ENCODE measurements around the gene CDC26. TPM values are rescaled to one million over a fixed set of nuclear protein-coding genes. Genes with fewer than 3 reads are reported as not detected.

Gene CDC26
- total RNA-seq, 1 experiment from 2014 or later = 36.9 TPM

DNA sequence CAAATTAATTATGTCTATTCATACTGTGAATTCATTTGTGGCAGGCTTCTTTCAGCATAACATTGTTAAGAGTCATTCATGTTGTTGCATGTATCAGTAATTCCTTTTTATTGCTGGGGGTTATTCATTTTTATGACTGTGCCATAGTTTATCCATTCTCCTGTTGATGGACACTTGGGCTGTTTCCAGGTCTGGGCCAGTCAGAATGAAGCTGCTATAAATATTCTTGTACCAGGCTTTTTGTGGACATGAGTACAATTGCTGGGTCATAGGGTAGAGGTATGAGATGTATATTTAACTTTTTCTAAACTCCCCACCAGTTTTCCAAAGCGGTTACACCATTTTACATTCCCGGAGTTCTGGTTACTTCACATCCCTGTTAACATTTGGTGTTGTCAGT, 13.7 kb upstream of the CDC26 start:
- Mint-ChIP-seq H3K4me3 (no peak overlapping the region), H3K9me3 (no peaks in the 10 kb centered on the region), H3K27ac (no peak overlapping the region), H3K36me3 (peaks cover 80% of the 10 kb centered on the region), H3K4me1 (no peaks in the 10 kb centered on the region), H3K27me3 (ENCODE audit: low read depth) (no peaks in the 10 kb centered on the region)
- ChIA-PET CTCF (no interaction called here), POLR2A (no interaction called here)
- DNase-seq (ENCODE audit: low spot score) (no peak), ATAC-seq (no peak)
- no peak for TF ChIP-seq ZNF396 (CRISPR knock-in tag; IDR thresholded peaks at IDR 0.05; ENCODE audit: borderline replicate concordance)
- no peak for TF ChIP-seq MYBL2 (CRISPR knock-in tag; IDR thresholded peaks at IDR 0.05)
- no peak for TF ChIP-seq GABPB1 (CRISPR knock-in tag; IDR thresholded peaks at IDR 0.05)
- TF ChIP-seq, protein P1, sequence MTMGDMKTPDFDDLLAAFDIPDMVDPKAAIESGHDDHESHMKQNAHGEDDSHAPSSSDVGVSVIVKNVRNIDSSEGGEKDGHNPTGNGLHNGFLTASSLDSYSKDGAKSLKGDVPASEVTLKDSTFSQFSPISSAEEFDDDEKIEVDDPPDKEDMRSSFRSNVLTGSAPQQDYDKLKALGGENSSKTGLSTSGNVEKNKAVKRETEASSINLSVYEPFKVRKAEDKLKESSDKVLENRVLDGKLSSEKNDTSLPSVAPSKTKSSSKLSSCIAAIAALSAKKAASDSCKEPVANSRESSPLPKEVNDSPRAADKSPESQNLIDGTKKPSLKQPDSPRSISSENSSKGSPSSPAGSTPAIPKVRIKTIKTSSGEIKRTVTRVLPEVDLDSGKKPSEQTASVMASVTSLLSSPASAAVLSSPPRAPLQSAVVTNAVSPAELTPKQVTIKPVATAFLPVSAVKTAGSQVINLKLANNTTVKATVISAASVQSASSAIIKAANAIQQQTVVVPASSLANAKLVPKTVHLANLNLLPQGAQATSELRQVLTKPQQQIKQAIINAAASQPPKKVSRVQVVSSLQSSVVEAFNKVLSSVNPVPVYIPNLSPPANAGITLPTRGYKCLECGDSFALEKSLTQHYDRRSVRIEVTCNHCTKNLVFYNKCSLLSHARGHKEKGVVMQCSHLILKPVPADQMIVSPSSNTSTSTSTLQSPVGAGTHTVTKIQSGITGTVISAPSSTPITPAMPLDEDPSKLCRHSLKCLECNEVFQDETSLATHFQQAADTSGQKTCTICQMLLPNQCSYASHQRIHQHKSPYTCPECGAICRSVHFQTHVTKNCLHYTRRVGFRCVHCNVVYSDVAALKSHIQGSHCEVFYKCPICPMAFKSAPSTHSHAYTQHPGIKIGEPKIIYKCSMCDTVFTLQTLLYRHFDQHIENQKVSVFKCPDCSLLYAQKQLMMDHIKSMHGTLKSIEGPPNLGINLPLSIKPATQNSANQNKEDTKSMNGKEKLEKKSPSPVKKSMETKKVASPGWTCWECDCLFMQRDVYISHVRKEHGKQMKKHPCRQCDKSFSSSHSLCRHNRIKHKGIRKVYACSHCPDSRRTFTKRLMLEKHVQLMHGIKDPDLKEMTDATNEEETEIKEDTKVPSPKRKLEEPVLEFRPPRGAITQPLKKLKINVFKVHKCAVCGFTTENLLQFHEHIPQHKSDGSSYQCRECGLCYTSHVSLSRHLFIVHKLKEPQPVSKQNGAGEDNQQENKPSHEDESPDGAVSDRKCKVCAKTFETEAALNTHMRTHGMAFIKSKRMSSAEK (CRISPR knock-in tag; IDR thresholded peaks at IDR 0.05; ENCODE audit: borderline replicate concordance) = no peak
- no peak for TF ChIP-seq EMX1 (CRISPR knock-in tag; IDR thresholded peaks at IDR 0.05)
- no peak for TF ChIP-seq JAZF1 (CRISPR knock-in tag; IDR thresholded peaks at IDR 0.05)
- no peak for TF ChIP-seq RORB (CRISPR knock-in tag; IDR thresholded peaks at IDR 0.05)
- TF ChIP-seq, protein P2, sequence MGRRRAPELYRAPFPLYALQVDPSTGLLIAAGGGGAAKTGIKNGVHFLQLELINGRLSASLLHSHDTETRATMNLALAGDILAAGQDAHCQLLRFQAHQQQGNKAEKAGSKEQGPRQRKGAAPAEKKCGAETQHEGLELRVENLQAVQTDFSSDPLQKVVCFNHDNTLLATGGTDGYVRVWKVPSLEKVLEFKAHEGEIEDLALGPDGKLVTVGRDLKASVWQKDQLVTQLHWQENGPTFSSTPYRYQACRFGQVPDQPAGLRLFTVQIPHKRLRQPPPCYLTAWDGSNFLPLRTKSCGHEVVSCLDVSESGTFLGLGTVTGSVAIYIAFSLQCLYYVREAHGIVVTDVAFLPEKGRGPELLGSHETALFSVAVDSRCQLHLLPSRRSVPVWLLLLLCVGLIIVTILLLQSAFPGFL (CRISPR knock-in tag; IDR thresholded peaks at IDR 0.05; ENCODE audit: borderline replicate concordance) = no peak
- TF ChIP-seq, protein P3, sequence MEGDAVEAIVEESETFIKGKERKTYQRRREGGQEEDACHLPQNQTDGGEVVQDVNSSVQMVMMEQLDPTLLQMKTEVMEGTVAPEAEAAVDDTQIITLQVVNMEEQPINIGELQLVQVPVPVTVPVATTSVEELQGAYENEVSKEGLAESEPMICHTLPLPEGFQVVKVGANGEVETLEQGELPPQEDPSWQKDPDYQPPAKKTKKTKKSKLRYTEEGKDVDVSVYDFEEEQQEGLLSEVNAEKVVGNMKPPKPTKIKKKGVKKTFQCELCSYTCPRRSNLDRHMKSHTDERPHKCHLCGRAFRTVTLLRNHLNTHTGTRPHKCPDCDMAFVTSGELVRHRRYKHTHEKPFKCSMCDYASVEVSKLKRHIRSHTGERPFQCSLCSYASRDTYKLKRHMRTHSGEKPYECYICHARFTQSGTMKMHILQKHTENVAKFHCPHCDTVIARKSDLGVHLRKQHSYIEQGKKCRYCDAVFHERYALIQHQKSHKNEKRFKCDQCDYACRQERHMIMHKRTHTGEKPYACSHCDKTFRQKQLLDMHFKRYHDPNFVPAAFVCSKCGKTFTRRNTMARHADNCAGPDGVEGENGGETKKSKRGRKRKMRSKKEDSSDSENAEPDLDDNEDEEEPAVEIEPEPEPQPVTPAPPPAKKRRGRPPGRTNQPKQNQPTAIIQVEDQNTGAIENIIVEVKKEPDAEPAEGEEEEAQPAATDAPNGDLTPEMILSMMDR (IDR thresholded peaks at IDR 0.05) = no peak
- TF ChIP-seq ATF1 (CRISPR knock-in tag; IDR thresholded peaks at IDR 0.05) = no peak
- TF ChIP-seq ZNF512 (CRISPR knock-in tag; IDR thresholded peaks at IDR 0.05; ENCODE audit: borderline replicate concordance) = no peak
- TF ChIP-seq NFE2L1 (CRISPR knock-in tag; IDR thresholded peaks at IDR 0.05) = no peak
- TF ChIP-seq ZBTB43 (CRISPR knock-in tag; IDR thresholded peaks at IDR 0.05) = no peak

- ChIA-PET CTCF (no interaction called here), POLR2A (no interaction called here)
- DNase-seq (ENCODE audit: low spot score) = no peak
- no peaks in the 10 kb centered on the region for H3K27me3 Mint-ChIP-seq (ENCODE audit: low read depth)
- TF ChIP-seq USF2 (CRISPR knock-in tag; IDR thresholded peaks at IDR 0.05) = no peak
- H3K27ac Mint-ChIP-seq = no peak overlapping the region
- 0 out of 2 replicates have a peak, but pooled peaks cover 3% of the 10 kb centered on the region for H3K4me1 Mint-ChIP-seq
- peaks cover 75% of the 10 kb centered on the region for H3K36me3 Mint-ChIP-seq
- H3K9me3 Mint-ChIP-seq = no peaks in the 10 kb centered on the region
- ATAC-seq = no peak
- no peak overlapping the region for H3K4me3 Mint-ChIP-seq
Observed at GRCh38 chr9:113281356-113281755, 6.0 kb upstream of the CDC26 start.
